Muscle of leg (tissue), 11 donors: ENCODE measurements around the gene EYA4. TPM values are rescaled to one million over a fixed set of nuclear protein-coding genes. Genes with fewer than 3 reads are reported as not detected.

Source experiments
- DNase-seq: peaks from one replicate; pipeline ENCODE4 v3.0.0; 2013
- H3K27ac ChIP-seq: one replicate; pipeline ENCODE4 v1.5.1; 2013; ENCODE audit warnings: mild to moderate bottlenecking, low read length, control low read depth
- H3K27me3 ChIP-seq: one replicate; pipeline ENCODE4 v1.6.1; 2013; ENCODE audit warnings: low read length; ENCODE audit not compliant: control insufficient read depth, insufficient read depth
- H3K36me3 ChIP-seq: one replicate; pipeline ENCODE4 v1.6.1; 2013; ENCODE audit warnings: low read length; ENCODE audit not compliant: control insufficient read depth, insufficient read depth
- H3K4me1 ChIP-seq: one replicate; pipeline ENCODE4 v1.6.1; 2013; ENCODE audit warnings: low read length; ENCODE audit not compliant: control insufficient read depth, insufficient read depth
- H3K4me3 ChIP-seq: one replicate; pipeline ENCODE4 v1.5.1; 2013; ENCODE audit warnings: low read length, control low read depth
- H3K9me3 ChIP-seq: replicated peaks from 2 replicates; pipeline ENCODE4 v1.6.1; 2013; ENCODE audit warnings: low read depth, low read length; ENCODE audit not compliant: control insufficient read depth
- WGBS: methylation state at CpG from one replicate; pipeline ENCODE4 v1.1.5; 2013; ENCODE audit warnings: missing lambda C conversion rate; ENCODE audit not compliant: insufficient coverage; 5-methylcytosine and 5-hydroxymethylcytosine counted together
- polyA plus RNA-seq, 8 donors: library from polyadenylated mRNA; unstranded; fragments of 120-200 nt; gene quantifications; one replicate each; pipeline versions ENCODE4 v1.2.1 to v1.2.3, GENCODE V29; 2013; ENCODE audit warnings: inconsistent platforms in 1 of 8, low replicate concordance in 1 of 8; ENCODE audit not compliant: insufficient read length in 8 of 8, insufficient read depth in 1 of 8
- total RNA-seq: library from RNA; stranded (reverse); fragments of 120-200 nt; gene quantifications from one replicate; pipeline ENCODE4 v1.2.4, GENCODE V29; 2013

EYA4 gene
- total and polyA plus RNA-seq, 9 donors = 16.3 to 28.8 (median 20.9) TPM

DNA sequence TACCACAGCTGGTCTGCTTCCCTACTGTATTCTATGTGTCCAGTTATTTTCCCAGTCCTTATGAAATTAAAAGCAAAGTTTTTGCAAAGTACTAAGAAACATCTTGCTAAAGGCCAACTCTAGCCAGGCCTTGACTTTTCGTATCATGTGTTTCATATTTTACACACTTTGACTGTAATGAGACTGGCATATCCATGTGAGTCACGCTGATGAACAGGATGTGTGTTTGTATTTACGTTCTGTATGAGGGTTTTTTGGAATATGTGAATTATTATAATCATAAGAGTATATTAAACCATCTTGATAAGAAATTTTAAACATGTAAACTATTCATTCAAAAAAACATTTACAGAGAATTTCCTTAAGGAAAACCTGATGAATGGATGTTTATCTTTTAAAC, 59.7 kb downstream of the EYA4 start:
- Histone ChIP-seq H3K4me1 (no peaks in the 10 kb centered on the region), H3K36me3 (no peaks in the 10 kb centered on the region), H3K27ac (no peak overlapping the region), H3K27me3 (no peaks in the 10 kb centered on the region), H3K4me3 (no peak overlapping the region), H3K9me3 (no peaks in the 10 kb centered on the region)
- no CpG with 5 or more reads among the region's 3 CpGs for WGBS
- no peak for DNase-seq

GRCh38 chr6:133301835-133302234, 60.7 kb downstream of the EYA4 start:
- 69% methylated on average over 4 of the region's 5 CpGs for WGBS
- peak; percentile 9 for DNase-seq
- Histone ChIP-seq H3K27me3 (no peaks in the 10 kb centered on the region), H3K4me1 (no peaks in the 10 kb centered on the region), H3K9me3 (no peaks in the 10 kb centered on the region), H3K4me3 (no peak overlapping the region), H3K27ac (no peak overlapping the region), H3K36me3 (no peaks in the 10 kb centered on the region)

DNA sequence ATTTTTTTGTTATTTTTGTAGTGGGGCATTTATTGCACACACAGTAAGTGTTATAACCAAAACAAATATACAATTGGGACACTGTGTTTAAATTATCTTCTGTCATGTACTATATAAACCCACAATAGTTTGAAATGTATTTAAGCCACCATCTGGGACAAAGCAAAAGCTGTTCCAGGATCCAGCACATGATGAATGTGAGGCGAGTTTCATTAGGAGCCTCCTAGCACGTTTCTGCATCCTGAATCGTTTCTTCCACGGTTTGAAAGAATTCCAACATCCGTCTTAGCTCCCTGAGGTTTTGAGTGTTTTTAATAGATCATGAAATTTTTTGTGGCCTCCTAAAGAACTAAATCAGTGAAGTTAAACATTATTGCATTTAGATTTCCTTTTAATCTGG, 65.8 kb downstream of the EYA4 start:
- DNase-seq = peak; percentile 74
- no peak overlapping the region for H3K4me3 ChIP-seq
- no peaks in the 10 kb centered on the region for H3K4me1 ChIP-seq
- H3K27me3 ChIP-seq = no peaks in the 10 kb centered on the region
- H3K27ac ChIP-seq = no peak overlapping the region
- 36% methylated on average over 3 of the region's 5 CpGs for WGBS
- no peaks in the 10 kb centered on the region for H3K36me3 ChIP-seq
- no peaks in the 10 kb centered on the region for H3K9me3 ChIP-seq

DNA sequence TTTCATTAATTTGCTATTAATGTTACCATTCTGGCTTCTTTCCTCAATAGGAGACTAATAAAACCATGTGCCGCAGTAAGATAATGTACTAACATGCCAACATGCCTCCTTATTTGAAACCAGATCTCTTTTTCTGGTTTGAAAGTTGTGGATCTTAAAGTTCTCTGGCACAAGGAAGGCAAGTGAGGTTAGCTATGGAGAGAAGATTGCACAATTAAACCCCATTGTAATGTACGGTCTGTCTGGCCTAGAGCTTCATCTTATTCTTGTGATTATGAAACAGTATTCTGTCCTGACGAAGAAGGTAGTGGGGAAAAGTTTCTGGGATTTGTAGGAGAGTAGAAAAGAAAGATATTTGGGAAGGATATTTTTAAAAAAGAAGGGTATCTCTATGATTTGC, 68.4 kb downstream of the EYA4 start:
- no peaks in the 10 kb centered on the region for H3K36me3 ChIP-seq
- no peaks in the 10 kb centered on the region for H3K9me3 ChIP-seq
- no peak overlapping the region for H3K4me3 ChIP-seq
- no CpG with 5 or more reads among the region's 3 CpGs for WGBS
- no peaks in the 10 kb centered on the region for H3K27me3 ChIP-seq
- H3K27ac ChIP-seq = no peak overlapping the region
- no peak for DNase-seq
- no peaks in the 10 kb centered on the region for H3K4me1 ChIP-seq

- Histone ChIP-seq H3K27me3 (no peaks in the 10 kb centered on the region), H3K36me3 (no peaks in the 10 kb centered on the region), H3K27ac (no peak overlapping the region), H3K4me1 (no peaks in the 10 kb centered on the region), H3K9me3 (no peaks in the 10 kb centered on the region), H3K4me3 (no peak overlapping the region)
- WGBS = 100% methylated on average over 1 of the region's 3 CpGs
- no peak for DNase-seq
These were observed 70.8 kb downstream of the EYA4 start for GRCh38 chr6:133312006-133312405.

DNA sequence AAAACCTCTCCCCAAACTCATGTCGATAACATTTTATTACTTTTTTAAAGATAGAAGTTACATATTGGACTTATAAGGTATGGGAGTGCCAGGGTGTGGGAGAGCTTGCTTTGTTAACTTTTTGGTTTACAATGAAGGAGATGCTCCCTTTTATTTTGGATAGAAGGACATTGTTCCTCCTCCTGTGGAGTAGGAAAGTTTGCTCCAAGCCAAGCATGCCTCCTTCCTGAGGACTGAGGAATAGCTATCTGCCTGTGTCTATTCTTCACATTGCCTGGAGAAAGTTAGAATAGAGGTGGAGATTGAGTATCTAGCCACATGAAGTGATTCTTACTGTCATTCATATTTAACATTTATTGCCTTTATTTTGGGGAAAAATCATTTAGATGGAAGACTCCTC, 71.9 kb downstream of the EYA4 start:
- DNase-seq = no peak

DNA sequence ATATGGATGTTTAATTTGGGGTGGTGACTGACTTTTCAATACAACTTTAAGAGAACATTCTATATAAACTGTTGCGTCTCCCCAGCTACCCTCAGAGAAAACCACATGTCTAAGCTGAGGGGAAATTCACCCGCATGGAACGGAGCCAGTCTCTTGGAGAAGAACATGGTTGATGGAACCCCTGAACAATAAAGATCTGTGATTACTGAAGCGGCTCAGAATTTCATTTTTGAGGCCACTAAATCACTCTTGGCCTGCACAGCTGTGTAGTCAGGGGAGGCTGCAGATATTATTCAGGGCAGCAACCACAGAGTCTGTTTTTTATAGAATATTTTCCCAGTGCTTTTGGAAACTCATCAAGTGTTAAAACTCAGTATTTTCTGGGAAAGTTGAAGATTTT, 73.8 kb downstream of the EYA4 start:
- H3K27ac ChIP-seq = no peak overlapping the region
- H3K27me3 ChIP-seq = no peaks in the 10 kb centered on the region
- H3K4me1 ChIP-seq = peaks cover 2% of the 10 kb centered on the region
- H3K9me3 ChIP-seq = no peaks in the 10 kb centered on the region
- H3K4me3 ChIP-seq = no peak overlapping the region
- 43% methylated on average over 1 of the region's 4 CpGs for WGBS
- DNase-seq = no peak
- H3K36me3 ChIP-seq = no peaks in the 10 kb centered on the region

More for the DNA sequence above, 71.9 kb downstream of the EYA4 start:
- Histone ChIP-seq H3K4me3 (no peak overlapping the region), H3K27me3 (no peaks in the 10 kb centered on the region), H3K4me1 (no peaks in the 10 kb centered on the region), H3K9me3 (no peaks in the 10 kb centered on the region), H3K27ac (no peak overlapping the region), H3K36me3 (no peaks in the 10 kb centered on the region)
- WGBS = no CpG with 5 or more reads among the region's 1 CpG

GRCh38 chr6:133315811-133316210, 74.7 kb downstream of the EYA4 start:
- Histone ChIP-seq H3K27me3 (no peaks in the 10 kb centered on the region), H3K4me3 (no peak overlapping the region), H3K9me3 (no peaks in the 10 kb centered on the region), H3K4me1 (peaks cover 2% of the 10 kb centered on the region), H3K27ac (no peak overlapping the region), H3K36me3 (no peaks in the 10 kb centered on the region)
- DNase-seq = no peak
- WGBS = no CpG with 5 or more reads among the region's 5 CpGs

GRCh38 chr6:133317704-133318103, 76.5 kb downstream of the EYA4 start:
- Histone ChIP-seq H3K4me1 (peaks cover 2% of the 10 kb centered on the region), H3K9me3 (no peaks in the 10 kb centered on the region), H3K4me3 (no peak overlapping the region), H3K36me3 (no peaks in the 10 kb centered on the region), H3K27me3 (no peaks in the 10 kb centered on the region), H3K27ac (no peak overlapping the region)
- DNase-seq = no peak
- 93% methylated on average over 4 of the region's 4 CpGs for WGBS

- Histone ChIP-seq H3K4me3 (no peak overlapping the region), H3K27ac (no peak overlapping the region), H3K36me3 (no peaks in the 10 kb centered on the region), H3K27me3 (no peaks in the 10 kb centered on the region), H3K4me1 (no peaks in the 10 kb centered on the region), H3K9me3 (no peaks in the 10 kb centered on the region)
- DNase-seq = peak; percentile 13
- WGBS = 49% methylated on average over 7 of the region's 9 CpGs
These were observed 85.4 kb downstream of the EYA4 start for GRCh38 chr6:133326584-133326983.

DNA sequence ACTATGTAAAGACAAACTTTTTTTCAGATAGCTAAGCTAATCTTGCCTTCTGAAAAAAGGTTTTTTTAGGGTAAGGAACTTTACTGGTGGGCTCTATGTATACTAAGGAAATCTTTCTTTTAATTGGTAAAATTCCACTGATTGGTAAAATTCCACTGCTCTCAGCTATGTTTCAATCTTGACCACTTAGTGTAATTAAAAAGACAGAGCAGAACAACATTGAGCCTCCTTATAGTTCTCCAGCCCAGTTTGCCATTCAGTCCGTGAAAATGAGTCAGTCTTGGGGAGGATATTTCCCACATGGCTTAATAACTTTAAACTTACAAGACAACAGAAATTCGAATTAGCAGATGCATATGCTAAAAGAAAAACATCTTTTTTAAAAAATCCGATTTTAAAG, 92.7 kb downstream of the EYA4 start:
- no peak overlapping the region for H3K4me3 ChIP-seq
- H3K9me3 ChIP-seq = no peaks in the 10 kb centered on the region
- no CpG with 5 or more reads among the region's 3 CpGs for WGBS
- DNase-seq = no peak
- H3K27me3 ChIP-seq = no peaks in the 10 kb centered on the region
- no peak overlapping the region for H3K27ac ChIP-seq
- no peaks in the 10 kb centered on the region for H3K4me1 ChIP-seq
- no peaks in the 10 kb centered on the region for H3K36me3 ChIP-seq
